ENCODE data around the gene INPP5D. TPM values are rescaled to one million over a fixed set of nuclear protein-coding genes. Genes with fewer than 3 reads are reported as not detected.

Gene INPP5D
- total and polyA plus RNA-seq, 2 donors = 26.6 to 42.0 TPM

- no peaks in the 10 kb centered on the region for H3K27me3 ChIP-seq (ENCODE audit: control insufficient read depth in 2 of 2, insufficient read depth in 1 of 2, low read length in 1 of 2)
- peaks cover 28 to 45% of the 10 kb centered on the region in 2 donors for H3K36me3 ChIP-seq (ENCODE audit: control insufficient read depth in 2 of 2, insufficient read depth in 2 of 2, low read length in 1 of 2)
- no peak overlapping the region for H3K4me3 ChIP-seq (ENCODE audit: low read length in 2 of 2)
- DNase-seq (ENCODE audit: low read depth in 6 of 9, low spot score in 9 of 9) = no peak
- no peak overlapping the region for H3K27ac ChIP-seq (ENCODE audit: low read depth in 1 of 2, low read length in 1 of 2)
- H3K4me1 ChIP-seq (ENCODE audit: control insufficient read depth in 2 of 2, insufficient read depth in 2 of 2, low read length in 2 of 2) = peaks cover 20 to 25% of the 10 kb centered on the region in 2 donors
- WGBS = 93% methylated on average over 5 of the region's 5 CpGs
- H3K9me3 ChIP-seq (ENCODE audit: control insufficient read depth in 2 of 2, insufficient read depth in 1 of 2, low read length in 1 of 2) = no peaks in the 10 kb centered on the region
Measured at GRCh38 chr2:233140077-233140585, 80.0 kb downstream of the INPP5D start.

- Histone ChIP-seq H3K9me3 (ENCODE audit: control insufficient read depth in 2 of 2, insufficient read depth in 1 of 2, low read length in 1 of 2) (no peaks in the 10 kb centered on the region), H3K27ac (ENCODE audit: low read depth in 1 of 2, low read length in 1 of 2) (no peak overlapping the region), H3K36me3 (ENCODE audit: control insufficient read depth in 2 of 2, insufficient read depth in 2 of 2, low read length in 1 of 2) (peaks cover 32 to 46% of the 10 kb centered on the region in 2 donors), H3K4me3 (ENCODE audit: low read length in 2 of 2) (no peak overlapping the region), H3K4me1 (ENCODE audit: control insufficient read depth in 2 of 2, insufficient read depth in 2 of 2, low read length in 2 of 2) (peaks cover 20 to 25% of the 10 kb centered on the region in 2 donors), H3K27me3 (ENCODE audit: control insufficient read depth in 2 of 2, insufficient read depth in 1 of 2, low read length in 1 of 2) (no peaks in the 10 kb centered on the region)
- DNase-seq (ENCODE audit: low read depth in 6 of 9, low spot score in 9 of 9) = no peak
- 96% methylated on average over 7 of the region's 7 CpGs for WGBS
Measured at GRCh38 chr2:233140978-233141377, 80.8 kb downstream of the INPP5D start.

GRCh38 chr2:233141901-233142300, 81.8 kb downstream of the INPP5D start:
- H3K27ac ChIP-seq (ENCODE audit: low read depth in 1 of 2, low read length in 1 of 2) = peak overlapping the region in 1 of 2 donors; percentile 2
- peaks cover 35 to 49% of the 10 kb centered on the region in 2 donors for H3K36me3 ChIP-seq (ENCODE audit: control insufficient read depth in 2 of 2, insufficient read depth in 2 of 2, low read length in 1 of 2)
- H3K27me3 ChIP-seq (ENCODE audit: control insufficient read depth in 2 of 2, insufficient read depth in 1 of 2, low read length in 1 of 2) = no peaks in the 10 kb centered on the region
- H3K4me3 ChIP-seq (ENCODE audit: low read length in 2 of 2) = no peak overlapping the region
- no peaks in the 10 kb centered on the region for H3K9me3 ChIP-seq (ENCODE audit: control insufficient read depth in 2 of 2, insufficient read depth in 1 of 2, low read length in 1 of 2)
- WGBS = 9% methylated on average over 4 of the region's 4 CpGs
- peaks cover 20 to 25% of the 10 kb centered on the region in 2 donors for H3K4me1 ChIP-seq (ENCODE audit: control insufficient read depth in 2 of 2, insufficient read depth in 2 of 2, low read length in 2 of 2)
- DNase-seq (ENCODE audit: low read depth in 6 of 9, low spot score in 9 of 9) = peak in 6 of 9 donors; percentile 29 to 72 (median 41)

- WGBS = 48% methylated on average over 6 of the region's 6 CpGs
- peaks cover 40 to 54% of the 10 kb centered on the region in 2 donors for H3K36me3 ChIP-seq (ENCODE audit: control insufficient read depth in 2 of 2, insufficient read depth in 2 of 2, low read length in 1 of 2)
- H3K4me1 ChIP-seq (ENCODE audit: control insufficient read depth in 2 of 2, insufficient read depth in 2 of 2, low read length in 2 of 2) = peaks cover 20 to 25% of the 10 kb centered on the region in 2 donors
- peak overlapping the region; percentile 2 to 38 for H3K27ac ChIP-seq (ENCODE audit: low read depth in 1 of 2, low read length in 1 of 2)
- no peak overlapping the region for H3K4me3 ChIP-seq (ENCODE audit: low read length in 2 of 2)
- DNase-seq (ENCODE audit: low read depth in 6 of 9, low spot score in 9 of 9) = peak in 7 of 9 donors; percentile 30 to 78 (median 46)
- H3K27me3 ChIP-seq (ENCODE audit: control insufficient read depth in 2 of 2, insufficient read depth in 1 of 2, low read length in 1 of 2) = no peaks in the 10 kb centered on the region
- H3K9me3 ChIP-seq (ENCODE audit: control insufficient read depth in 2 of 2, insufficient read depth in 1 of 2, low read length in 1 of 2) = no peaks in the 10 kb centered on the region
Measured at GRCh38 chr2:233142355-233142897, 82.3 kb downstream of the INPP5D start.

GRCh38 chr2:233143700-233144331, 83.7 kb downstream of the INPP5D start:
- no peak for DNase-seq (ENCODE audit: low read depth in 6 of 9, low spot score in 9 of 9)
- WGBS = 99% methylated on average over 3 of the region's 3 CpGs
- Histone ChIP-seq H3K27me3 (ENCODE audit: control insufficient read depth in 2 of 2, insufficient read depth in 1 of 2, low read length in 1 of 2) (no peaks in the 10 kb centered on the region), H3K9me3 (ENCODE audit: control insufficient read depth in 2 of 2, insufficient read depth in 1 of 2, low read length in 1 of 2) (no peaks in the 10 kb centered on the region), H3K27ac (ENCODE audit: low read depth in 1 of 2, low read length in 1 of 2) (no peak overlapping the region), H3K4me1 (ENCODE audit: control insufficient read depth in 2 of 2, insufficient read depth in 2 of 2, low read length in 2 of 2) (peaks cover 20 to 25% of the 10 kb centered on the region in 2 donors), H3K4me3 (ENCODE audit: low read length in 2 of 2) (no peak overlapping the region), H3K36me3 (ENCODE audit: control insufficient read depth in 2 of 2, insufficient read depth in 2 of 2, low read length in 1 of 2) (peaks cover 52 to 66% of the 10 kb centered on the region in 2 donors)

GRCh38 chr2:233145726-233146125, 85.6 kb downstream of the INPP5D start:
- 99% methylated on average over 8 of the region's 8 CpGs for WGBS
- Histone ChIP-seq H3K27me3 (ENCODE audit: control insufficient read depth in 2 of 2, insufficient read depth in 1 of 2, low read length in 1 of 2) (no peaks in the 10 kb centered on the region), H3K4me3 (ENCODE audit: low read length in 2 of 2) (no peak overlapping the region), H3K36me3 (ENCODE audit: control insufficient read depth in 2 of 2, insufficient read depth in 2 of 2, low read length in 1 of 2) (peaks cover 55 to 66% of the 10 kb centered on the region in 2 donors), H3K4me1 (ENCODE audit: control insufficient read depth in 2 of 2, insufficient read depth in 2 of 2, low read length in 2 of 2) (peaks cover 20 to 25% of the 10 kb centered on the region in 2 donors), H3K27ac (ENCODE audit: low read depth in 1 of 2, low read length in 1 of 2) (no peak overlapping the region), H3K9me3 (ENCODE audit: control insufficient read depth in 2 of 2, insufficient read depth in 1 of 2, low read length in 1 of 2) (no peaks in the 10 kb centered on the region)
- DNase-seq (ENCODE audit: low read depth in 6 of 9, low spot score in 9 of 9) = no peak

- H3K4me3 ChIP-seq (ENCODE audit: low read length in 2 of 2) = no peak overlapping the region
- peaks cover 52 to 69% of the 10 kb centered on the region in 2 donors for H3K36me3 ChIP-seq (ENCODE audit: control insufficient read depth in 2 of 2, insufficient read depth in 2 of 2, low read length in 1 of 2)
- DNase-seq (ENCODE audit: low read depth in 6 of 9, low spot score in 9 of 9) = no peak
- H3K4me1 ChIP-seq (ENCODE audit: control insufficient read depth in 2 of 2, insufficient read depth in 2 of 2, low read length in 2 of 2) = peaks cover 17 to 21% of the 10 kb centered on the region in 2 donors
- H3K27me3 ChIP-seq (ENCODE audit: control insufficient read depth in 2 of 2, insufficient read depth in 1 of 2, low read length in 1 of 2) = no peaks in the 10 kb centered on the region
- H3K27ac ChIP-seq (ENCODE audit: low read depth in 1 of 2, low read length in 1 of 2) = no peak overlapping the region
- 98% methylated on average over 11 of the region's 11 CpGs for WGBS
- H3K9me3 ChIP-seq (ENCODE audit: control insufficient read depth in 2 of 2, insufficient read depth in 1 of 2, low read length in 1 of 2) = no peaks in the 10 kb centered on the region
Measured at GRCh38 chr2:233146194-233146593, 86.1 kb downstream of the INPP5D start.

- Histone ChIP-seq H3K27me3 (ENCODE audit: control insufficient read depth in 2 of 2, insufficient read depth in 1 of 2, low read length in 1 of 2) (no peaks in the 10 kb centered on the region), H3K27ac (ENCODE audit: low read depth in 1 of 2, low read length in 1 of 2) (no peak overlapping the region), H3K9me3 (ENCODE audit: control insufficient read depth in 2 of 2, insufficient read depth in 1 of 2, low read length in 1 of 2) (no peaks in the 10 kb centered on the region), H3K4me3 (ENCODE audit: low read length in 2 of 2) (no peak overlapping the region), H3K4me1 (ENCODE audit: control insufficient read depth in 2 of 2, insufficient read depth in 2 of 2, low read length in 2 of 2) (peaks cover 8 to 10% of the 10 kb centered on the region in 2 donors), H3K36me3 (ENCODE audit: control insufficient read depth in 2 of 2, insufficient read depth in 2 of 2, low read length in 1 of 2) (peaks cover 60 to 80% of the 10 kb centered on the region in 2 donors)
- 94% methylated on average over 22 of the region's 22 CpGs for WGBS
- no peak for DNase-seq (ENCODE audit: low read depth in 6 of 9, low spot score in 9 of 9)
Measured at GRCh38 chr2:233147136-233147828, 87.1 kb downstream of the INPP5D start.

- H3K9me3 ChIP-seq (ENCODE audit: control insufficient read depth in 2 of 2, insufficient read depth in 1 of 2, low read length in 1 of 2) = no peaks in the 10 kb centered on the region
- peaks cover 65 to 83% of the 10 kb centered on the region in 2 donors for H3K36me3 ChIP-seq (ENCODE audit: control insufficient read depth in 2 of 2, insufficient read depth in 2 of 2, low read length in 1 of 2)
- H3K4me1 ChIP-seq (ENCODE audit: control insufficient read depth in 2 of 2, insufficient read depth in 2 of 2, low read length in 2 of 2) = peaks cover 3 to 5% of the 10 kb centered on the region in 2 donors
- H3K27ac ChIP-seq (ENCODE audit: low read depth in 1 of 2, low read length in 1 of 2) = no peak overlapping the region
- 97% methylated on average over 1 of the region's 1 CpG for WGBS
- H3K4me3 ChIP-seq (ENCODE audit: low read length in 2 of 2) = no peak overlapping the region
- no peaks in the 10 kb centered on the region for H3K27me3 ChIP-seq (ENCODE audit: control insufficient read depth in 2 of 2, insufficient read depth in 1 of 2, low read length in 1 of 2)
- DNase-seq (ENCODE audit: low read depth in 6 of 9, low spot score in 9 of 9) = no peak
Measured at GRCh38 chr2:233147829-233148167, 87.7 kb downstream of the INPP5D start.
